Stimulated activated CD4-positive, alpha-beta T cell treated with anti-CD3 and anti-CD28 coated beads, Interleukin-15, amount 100 ng/mL, for 48 hours (primary cell): ENCODE data around the gene NAXD.
"Not testable (repeated sequence)": the region's sequence is repeated elsewhere in the genome, so short reads cannot be mapped to it uniquely, and the experiment has no call there.

Experiments
- DNase-seq, 2 donors: peaks; one replicate each; pipeline ENCODE4 v3.0.0-alpha.2; 2020; ENCODE audit warnings: low read depth in 2 of 2

The NAXD gene

GRCh38 chr13:110663491-110663890, 48.1 kb downstream of the NAXD start:
- no peak for DNase-seq

- DNase-seq = no peak
Observed at GRCh38 chr13:110664041-110664440, 48.7 kb downstream of the NAXD start.

- DNase-seq = no peak
Observed at GRCh38 chr13:110664673-110665072, 49.3 kb downstream of the NAXD start.

- no peak for DNase-seq
Observed at GRCh38 chr13:110665491-110666254, 50.3 kb downstream of the NAXD start.

- no peak for DNase-seq
Observed at GRCh38 chr13:110666255-110666533, 50.8 kb downstream of the NAXD start.

GRCh38 chr13:110669036-110669435, 53.7 kb downstream of the NAXD start:
- no peak for DNase-seq

- DNase-seq = not testable (repeated sequence)
Observed at GRCh38 chr13:110669814-110670213, 54.5 kb downstream of the NAXD start.

GRCh38 chr13:110676595-110677587, 61.5 kb downstream of the NAXD start:
- DNase-seq = peak; percentile 18 to 34

- no peak for DNase-seq
Observed at GRCh38 chr13:110677731-110678545, 62.6 kb downstream of the NAXD start.

GRCh38 chr13:110680852-110681251, 65.5 kb downstream of the NAXD start:
- no peak for DNase-seq

- no peak for DNase-seq
Observed at GRCh38 chr13:110681868-110682550, 66.7 kb downstream of the NAXD start.

GRCh38 chr13:110682746-110683145, 67.4 kb downstream of the NAXD start:
- no peak for DNase-seq

- no peak for DNase-seq
Observed at GRCh38 chr13:110683203-110683883, 68.0 kb downstream of the NAXD start.

GRCh38 chr13:110683921-110684320, 68.6 kb downstream of the NAXD start:
- DNase-seq = no peak

GRCh38 chr13:110684388-110685056, 69.2 kb downstream of the NAXD start:
- DNase-seq = no peak

GRCh38 chr13:110685305-110686020, 70.1 kb downstream of the NAXD start:
- DNase-seq = no peak

GRCh38 chr13:110687736-110688135, 72.4 kb downstream of the NAXD start:
- DNase-seq = no peak

GRCh38 chr13:110689041-110689440, 73.7 kb downstream of the NAXD start:
- DNase-seq = no peak
